Central memory CD8-positive, alpha-beta T cell (primary cell): ENCODE data around the gene TIMM50.

ENCODE experiments used
- ATAC-seq: fragments of 150-1000 bp; cut with Tn5 transposase; replicated peaks from 2 replicates; pipeline ENCODE4 v1.10.0; 2022; ENCODE audit warnings: mild to moderate bottlenecking, moderate FRiP score, moderate number of reproducible peaks; ENCODE audit not compliant: poor library complexity, severe bottlenecking; ENCODE audit errors: extremely low read depth
- DNase-seq, 2 donors: peaks; one replicate each; pipeline ENCODE4 v3.0.0; 2021; ENCODE audit warnings: low spot score in 2 of 2
- H3K27ac Mint-ChIP-seq: one replicate; pipeline ENCODE4 v1.8.0; 2022; ENCODE audit warnings: low read depth, mild to moderate bottlenecking, moderate library complexity, mixed read lengths
- H3K27me3 Mint-ChIP-seq: one replicate; pipeline ENCODE4 v1.8.0; 2022; ENCODE audit warnings: mixed read lengths
- H3K36me3 Mint-ChIP-seq: one replicate; pipeline ENCODE4 v1.8.0; 2022; ENCODE audit warnings: mild to moderate bottlenecking, moderate library complexity, mixed read lengths; ENCODE audit not compliant: insufficient read depth
- H3K4me1 Mint-ChIP-seq: one replicate; pipeline ENCODE4 v1.8.0; 2022; ENCODE audit warnings: mixed read lengths
- H3K4me3 Mint-ChIP-seq: one replicate; pipeline ENCODE4 v1.8.0; 2022; ENCODE audit warnings: mild to moderate bottlenecking, moderate library complexity, mixed read lengths
- H3K9me3 Mint-ChIP-seq: one replicate; pipeline ENCODE4 v1.8.0; 2022; ENCODE audit warnings: mixed read lengths

Gene TIMM50

DNA sequence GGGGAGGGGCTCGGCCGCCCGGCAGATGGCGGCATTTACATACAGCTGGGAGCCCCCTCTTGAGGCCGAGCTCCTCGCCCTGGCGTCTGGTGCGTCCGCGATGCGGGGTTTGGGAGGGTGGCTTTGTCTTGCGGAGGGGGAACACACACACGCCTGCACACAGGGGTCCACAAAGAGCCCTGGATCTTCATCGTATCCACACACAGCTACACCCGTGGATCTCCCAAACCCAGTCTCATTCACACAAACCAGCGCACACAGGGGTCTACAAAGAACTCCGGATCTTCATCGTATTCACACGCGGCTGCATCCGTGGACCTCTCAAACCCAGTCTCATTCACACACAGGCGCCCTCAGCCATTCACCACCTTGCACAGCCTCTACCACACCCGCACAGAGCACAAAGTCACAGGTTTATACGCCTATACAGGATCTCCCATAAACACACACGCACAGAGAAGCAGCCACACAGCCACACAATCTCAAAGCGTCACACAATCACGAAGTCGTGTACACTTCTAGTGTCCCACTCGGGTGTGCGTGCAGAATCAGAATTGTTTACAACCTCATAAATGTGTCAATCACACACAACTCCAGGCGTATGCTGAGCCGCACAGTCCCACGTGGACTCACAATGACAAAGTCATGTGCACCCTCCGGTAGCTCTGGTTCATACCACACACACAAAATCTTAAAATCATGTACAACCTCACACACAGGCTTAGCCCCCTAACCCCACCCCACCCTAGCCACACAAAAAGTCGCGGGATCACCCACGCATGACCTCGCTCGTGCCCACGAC is 17.6 kb downstream of the TIMM50 start:
- Mint-ChIP-seq H3K9me3 (no peaks in the 10 kb centered on the region), H3K27me3 (peaks cover 65% of the 10 kb centered on the region), H3K36me3 (peaks cover 9% of the 10 kb centered on the region), H3K27ac (no peak overlapping the region), H3K4me3 (peak overlapping the region; percentile 50), H3K4me1 (peaks cover 22% of the 10 kb centered on the region)
- DNase-seq (no peak), ATAC-seq (peak; percentile 67)

DNA sequence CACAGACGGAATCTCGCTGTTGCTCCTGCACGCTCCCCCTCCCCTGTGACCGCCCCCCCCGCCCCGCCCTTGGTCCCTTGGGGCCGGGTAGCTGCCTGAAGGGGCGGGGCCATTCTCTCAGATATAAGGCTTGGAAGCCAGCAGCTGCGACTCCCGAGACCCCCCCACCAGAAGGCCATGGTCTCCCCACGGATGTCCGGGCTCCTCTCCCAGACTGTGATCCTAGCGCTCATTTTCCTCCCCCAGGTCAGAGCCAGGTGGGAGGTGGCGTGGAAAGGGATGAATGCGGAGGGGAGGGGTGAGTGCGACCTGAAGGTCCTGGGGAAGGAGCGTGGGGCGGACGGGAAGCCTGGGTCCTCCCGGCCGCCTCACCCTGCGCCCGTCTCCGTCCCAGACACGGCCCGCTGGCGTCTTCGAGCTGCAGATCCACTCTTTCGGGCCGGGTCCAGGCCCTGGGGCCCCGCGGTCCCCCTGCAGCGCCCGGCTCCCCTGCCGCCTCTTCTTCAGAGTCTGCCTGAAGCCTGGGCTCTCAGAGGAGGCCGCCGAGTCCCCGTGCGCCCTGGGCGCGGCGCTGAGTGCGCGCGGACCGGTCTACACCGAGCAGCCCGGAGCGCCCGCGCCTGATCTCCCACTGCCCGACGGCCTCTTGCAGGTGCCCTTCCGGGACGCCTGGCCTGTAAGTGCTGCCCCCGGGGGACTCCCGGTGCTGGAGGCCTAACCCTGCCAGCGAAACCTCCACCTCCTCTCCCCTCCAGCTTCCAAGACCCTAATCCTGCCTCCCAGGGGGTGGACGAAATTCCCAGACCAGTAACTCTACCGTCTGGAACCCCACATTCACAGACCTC is 18.4 kb downstream of the TIMM50 start, which contains the start of gene DLL3:
TSS of gene DLL3 (plus strand) at position 150 of the 845 bp plus-strand sequence. CDS start at position 178, 28 bp downstream.
- Mint-ChIP-seq H3K4me3 (peak within 1 kb of the TSS; percentile 51), H3K9me3 (no peaks in the 10 kb centered on the region)

DNA sequence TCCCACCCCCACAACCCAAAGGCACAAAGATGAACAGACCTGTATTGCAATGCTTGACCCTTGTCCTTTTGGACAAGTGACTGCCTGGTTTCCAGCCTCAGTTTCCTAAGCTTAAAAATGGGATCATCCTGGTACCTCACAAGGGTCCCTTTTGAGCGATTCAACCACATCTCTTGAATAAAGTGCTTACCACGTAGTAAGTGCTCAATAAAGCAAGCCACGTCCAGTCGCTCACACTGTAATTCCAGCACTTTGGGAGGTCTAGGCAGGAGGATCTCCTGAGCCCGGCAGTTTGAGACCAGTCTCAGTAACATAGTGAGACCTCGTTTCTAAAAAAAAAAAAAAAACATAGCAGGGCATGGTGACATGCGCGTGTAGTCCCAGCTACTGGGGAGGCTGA is 19.3 kb downstream of the TIMM50 start:
- peaks cover 82% of the 10 kb centered on the region for H3K27me3 Mint-ChIP-seq
- no peak overlapping the region for H3K27ac Mint-ChIP-seq
- ATAC-seq (no peak), DNase-seq (no peak)
- peaks cover 11% of the 10 kb centered on the region for H3K36me3 Mint-ChIP-seq
- H3K4me1 Mint-ChIP-seq = peaks cover 33% of the 10 kb centered on the region
- no peaks in the 10 kb centered on the region for H3K9me3 Mint-ChIP-seq
- H3K4me3 Mint-ChIP-seq = peak overlapping the region; percentile 51

More for the DNA sequence above, 18.4 kb downstream of the TIMM50 start, which contains the start of gene DLL3:
- Mint-ChIP-seq H3K36me3 (peaks cover 11% of the 10 kb centered on the region), H3K27me3 (peaks cover 73% of the 10 kb centered on the region), H3K4me1 (peaks cover 30% of the 10 kb centered on the region), H3K27ac (no peak within 1 kb of the TSS)
- no peak for ATAC-seq
- no peak for DNase-seq

DNA sequence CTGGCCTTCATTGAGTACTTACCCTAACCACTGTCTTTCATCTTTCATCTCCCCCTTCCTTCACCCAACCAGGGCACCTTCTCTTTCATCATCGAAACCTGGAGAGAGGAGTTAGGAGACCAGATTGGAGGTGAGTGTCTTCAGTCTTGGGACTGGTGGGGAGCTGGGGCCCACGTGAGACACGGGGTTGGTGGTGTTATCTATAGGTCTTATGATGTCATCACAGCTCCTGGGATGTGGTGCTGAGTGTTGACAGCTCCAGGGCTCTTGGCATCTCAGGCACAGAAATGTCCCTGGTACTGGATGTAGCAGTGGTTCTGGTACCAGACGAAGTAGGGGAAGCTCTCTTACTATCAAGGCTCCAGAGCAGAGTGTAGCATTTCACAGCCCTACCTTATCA is 19.9 kb downstream of the TIMM50 start:
- Mint-ChIP-seq H3K36me3 (peaks cover 11% of the 10 kb centered on the region), H3K4me3 (no peak overlapping the region), H3K27me3 (peaks cover 88% of the 10 kb centered on the region), H3K27ac (no peak overlapping the region), H3K9me3 (no peaks in the 10 kb centered on the region), H3K4me1 (peaks cover 33% of the 10 kb centered on the region)
- DNase-seq (no peak), ATAC-seq (no peak)

DNA sequence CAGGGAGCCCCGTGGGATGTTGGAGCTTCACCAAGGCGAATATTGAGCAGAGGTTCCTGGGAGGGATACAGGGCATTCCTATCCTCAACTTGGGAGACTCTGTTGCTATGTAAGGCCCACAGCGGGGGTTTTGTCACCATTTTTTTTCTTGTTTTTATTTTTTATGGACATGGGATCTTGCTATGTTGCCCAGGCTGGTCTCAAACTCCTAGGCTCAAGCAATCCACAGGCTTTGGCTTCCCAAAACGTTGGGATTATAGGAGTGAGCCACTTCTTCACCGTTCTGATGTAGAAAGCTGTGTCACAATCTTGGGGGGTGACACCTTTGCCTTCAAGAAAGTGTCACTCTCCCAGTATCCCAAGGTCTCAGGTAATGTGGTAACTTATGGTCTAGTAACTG is 20.7 kb downstream of the TIMM50 start:
- H3K27me3 Mint-ChIP-seq = peaks cover 89% of the 10 kb centered on the region
- no peak for DNase-seq
- no peak overlapping the region for H3K4me3 Mint-ChIP-seq
- H3K36me3 Mint-ChIP-seq = peaks cover 11% of the 10 kb centered on the region
- H3K27ac Mint-ChIP-seq = no peak overlapping the region
- no peaks in the 10 kb centered on the region for H3K9me3 Mint-ChIP-seq
- H3K4me1 Mint-ChIP-seq = peaks cover 35% of the 10 kb centered on the region
- ATAC-seq = no peak

DNA sequence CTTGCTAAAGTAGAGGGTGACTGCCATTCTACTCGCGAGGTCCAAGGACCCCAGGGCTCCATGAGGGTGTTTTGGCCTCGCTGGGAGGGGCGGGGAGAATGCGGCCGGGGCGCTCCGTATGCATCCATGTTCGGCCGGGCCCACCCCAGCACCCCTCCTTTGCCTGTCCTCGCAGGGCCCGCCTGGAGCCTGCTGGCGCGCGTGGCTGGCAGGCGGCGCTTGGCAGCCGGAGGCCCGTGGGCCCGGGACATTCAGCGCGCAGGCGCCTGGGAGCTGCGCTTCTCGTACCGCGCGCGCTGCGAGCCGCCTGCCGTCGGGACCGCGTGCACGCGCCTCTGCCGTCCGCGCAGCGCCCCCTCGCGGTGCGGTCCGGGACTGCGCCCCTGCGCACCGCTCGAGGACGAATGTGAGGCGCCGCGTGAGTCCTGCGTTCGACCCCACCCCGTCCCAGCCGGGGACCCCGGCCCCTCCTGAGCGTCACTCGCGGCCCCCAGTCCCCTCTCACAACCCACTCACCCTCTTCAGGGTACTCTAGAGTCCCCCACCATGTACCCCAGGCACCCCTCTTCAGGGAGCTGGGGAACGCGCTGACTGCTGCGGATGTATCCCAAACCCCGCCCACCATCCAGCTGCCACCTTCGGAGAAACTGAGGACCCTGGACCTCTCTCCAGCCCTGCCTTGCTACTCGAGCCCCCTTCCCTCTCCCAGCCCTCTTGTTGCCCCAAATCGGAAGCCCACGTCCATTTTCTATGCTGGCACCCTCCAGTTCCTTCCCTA is 22.2 kb downstream of the TIMM50 start:
- DNase-seq (peak; percentile 59 to 69), ATAC-seq (peak; percentile 57)
- Mint-ChIP-seq H3K9me3 (no peaks in the 10 kb centered on the region), H3K4me3 (no peak overlapping the region), H3K27ac (no peak overlapping the region), H3K4me1 (peaks cover 43% of the 10 kb centered on the region), H3K36me3 (peaks cover 13% of the 10 kb centered on the region), H3K27me3 (peaks cover 85% of the 10 kb centered on the region)

DNA sequence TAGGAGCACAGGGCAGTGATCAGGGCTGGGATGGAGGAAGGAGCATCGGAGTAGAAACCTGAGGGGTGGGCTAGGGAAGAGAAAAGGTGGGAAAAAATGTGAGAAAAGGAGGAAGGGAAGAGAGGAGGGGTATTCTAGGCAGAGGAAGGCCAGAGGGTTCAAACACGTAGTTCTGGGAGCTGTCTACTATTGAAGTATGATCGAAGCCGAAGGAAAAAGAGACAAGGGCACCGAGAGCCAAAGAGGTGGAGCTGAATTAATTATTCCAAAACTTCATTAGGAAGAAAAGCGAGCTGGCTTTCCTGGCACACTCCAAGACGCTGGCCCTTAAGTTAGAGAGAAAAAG is 25.9 kb downstream of the TIMM50 start:
- H3K27ac Mint-ChIP-seq = no peak overlapping the region
- H3K27me3 Mint-ChIP-seq = peaks cover 65% of the 10 kb centered on the region
- H3K36me3 Mint-ChIP-seq = peaks cover 11% of the 10 kb centered on the region
- peaks cover 30% of the 10 kb centered on the region for H3K4me1 Mint-ChIP-seq
- ATAC-seq (no peak), DNase-seq (no peak)
- H3K9me3 Mint-ChIP-seq = no peaks in the 10 kb centered on the region
- peak overlapping the region; percentile 68 for H3K4me3 Mint-ChIP-seq

DNA sequence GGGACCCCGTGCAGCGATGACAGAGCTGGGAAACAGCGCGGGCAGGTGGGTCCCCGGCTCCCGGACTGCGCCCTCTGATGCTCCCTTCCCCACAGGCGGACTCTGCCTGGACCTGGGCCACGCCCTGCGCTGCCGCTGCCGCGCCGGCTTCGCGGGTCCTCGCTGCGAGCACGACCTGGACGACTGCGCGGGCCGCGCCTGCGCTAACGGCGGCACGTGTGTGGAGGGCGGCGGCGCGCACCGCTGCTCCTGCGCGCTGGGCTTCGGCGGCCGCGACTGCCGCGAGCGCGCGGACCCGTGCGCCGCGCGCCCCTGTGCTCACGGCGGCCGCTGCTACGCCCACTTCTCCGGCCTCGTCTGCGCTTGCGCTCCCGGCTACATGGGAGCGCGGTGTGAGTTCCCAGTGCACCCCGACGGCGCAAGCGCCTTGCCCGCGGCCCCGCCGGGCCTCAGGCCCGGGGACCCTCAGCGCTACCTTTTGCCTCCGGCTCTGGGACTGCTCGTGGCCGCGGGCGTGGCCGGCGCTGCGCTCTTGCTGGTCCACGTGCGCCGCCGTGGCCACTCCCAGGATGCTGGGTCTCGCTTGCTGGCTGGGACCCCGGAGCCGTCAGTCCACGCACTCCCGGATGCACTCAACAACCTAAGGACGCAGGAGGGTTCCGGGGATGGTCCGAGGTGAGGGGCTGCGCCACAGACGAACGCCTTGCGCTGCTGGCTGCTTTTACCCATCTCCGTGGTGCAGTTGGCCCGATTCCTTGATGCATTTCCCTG is 26.5 kb downstream of the TIMM50 start:
- ATAC-seq (peak; percentile 42), DNase-seq (no peak)
- Mint-ChIP-seq H3K27ac (no peak overlapping the region), H3K4me3 (peak overlapping the region; percentile 74), H3K4me1 (peaks cover 30% of the 10 kb centered on the region), H3K9me3 (no peaks in the 10 kb centered on the region), H3K27me3 (peaks cover 66% of the 10 kb centered on the region), H3K36me3 (peaks cover 9% of the 10 kb centered on the region)

DNA sequence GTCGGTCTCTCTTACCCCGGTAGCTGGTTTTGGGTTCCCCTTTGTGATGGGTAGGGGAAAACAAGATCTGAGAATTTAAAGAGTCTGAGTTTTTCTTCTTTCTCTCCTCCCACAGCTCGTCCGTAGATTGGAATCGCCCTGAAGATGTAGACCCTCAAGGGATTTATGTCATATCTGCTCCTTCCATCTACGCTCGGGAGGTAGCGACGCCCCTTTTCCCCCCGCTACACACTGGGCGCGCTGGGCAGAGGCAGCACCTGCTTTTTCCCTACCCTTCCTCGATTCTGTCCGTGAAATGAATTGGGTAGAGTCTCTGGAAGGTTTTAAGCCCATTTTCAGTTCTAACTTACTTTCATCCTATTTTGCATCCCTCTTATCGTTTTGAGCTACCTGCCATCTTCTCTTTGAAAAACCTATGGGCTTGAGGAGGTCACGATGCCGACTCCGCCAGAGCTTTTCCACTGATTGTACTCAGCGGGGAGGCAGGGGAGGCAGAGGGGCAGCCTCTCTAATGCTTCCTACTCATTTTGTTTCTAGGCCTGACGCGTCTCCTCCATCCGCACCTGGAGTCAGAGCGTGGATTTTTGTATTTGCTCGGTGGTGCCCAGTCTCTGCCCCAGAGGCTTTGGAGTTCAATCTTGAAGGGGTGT is 27.2 kb downstream of the TIMM50 start:
- Mint-ChIP-seq H3K27ac (peak overlapping the region; percentile 54), H3K36me3 (peaks cover 7% of the 10 kb centered on the region), H3K4me1 (peaks cover 30% of the 10 kb centered on the region), H3K27me3 (peaks cover 73% of the 10 kb centered on the region), H3K9me3 (no peaks in the 10 kb centered on the region), H3K4me3 (peak overlapping the region; percentile 74)
- ATAC-seq (no peak), DNase-seq (no peak)

DNA sequence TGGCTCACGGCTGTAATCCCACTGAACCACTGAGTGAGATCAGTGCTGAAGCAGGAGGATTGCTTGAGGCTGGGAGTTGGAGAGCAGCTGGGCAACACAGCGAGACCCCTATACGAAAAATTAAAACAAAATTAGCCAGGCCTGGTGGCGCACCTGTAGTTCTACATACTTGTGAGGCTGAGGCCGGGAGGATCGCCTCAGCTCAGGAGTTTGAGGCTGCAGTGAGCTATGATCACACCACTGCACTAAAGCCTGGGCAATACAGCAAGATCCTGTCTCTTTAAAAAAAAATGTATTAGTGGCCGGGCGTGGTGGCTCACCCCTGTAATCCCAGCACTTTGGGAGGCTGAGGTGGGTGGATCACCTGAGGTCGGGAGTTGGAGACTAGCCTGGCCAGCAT is 28.0 kb downstream of the TIMM50 start:
- DNase-seq (no peak), ATAC-seq (no peak)
- Mint-ChIP-seq H3K4me3 (no peak overlapping the region), H3K27ac (no peak overlapping the region), H3K27me3 (peaks cover 73% of the 10 kb centered on the region), H3K4me1 (peaks cover 23% of the 10 kb centered on the region), H3K9me3 (no peaks in the 10 kb centered on the region), H3K36me3 (peaks cover 2% of the 10 kb centered on the region)

DNA sequence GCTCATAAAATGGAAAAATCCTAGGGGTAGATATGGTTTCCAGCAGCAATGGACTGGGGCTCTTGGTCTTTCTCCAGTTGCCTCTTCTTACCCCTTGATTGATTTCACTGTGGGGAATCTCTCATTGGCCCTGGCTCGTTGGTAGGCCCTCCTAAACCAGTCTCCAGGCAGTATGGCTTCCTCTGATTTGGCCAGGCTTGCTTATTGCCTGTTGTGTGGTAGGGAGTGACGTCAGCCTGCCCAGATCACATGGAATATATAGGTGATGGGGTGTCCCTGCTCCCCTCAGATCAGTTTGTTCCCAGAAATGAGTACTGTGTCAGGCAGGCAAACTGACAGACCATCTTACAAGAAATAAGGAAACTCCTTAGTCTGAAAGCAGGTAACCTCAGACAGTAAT is 28.6 kb downstream of the TIMM50 start:
- no peak for DNase-seq
- Mint-ChIP-seq H3K4me1 (peaks cover 17% of the 10 kb centered on the region), H3K4me3 (no peak overlapping the region), H3K27ac (no peak overlapping the region), H3K27me3 (peaks cover 73% of the 10 kb centered on the region), H3K9me3 (no peaks in the 10 kb centered on the region), H3K36me3 (peaks cover 2% of the 10 kb centered on the region)
- no peak for ATAC-seq
